AG20443 (cell line): ENCODE results near the gene BRINP3.

Experiments
- DNase-seq: peaks from one replicate; pipeline ENCODE4 v3.0.0; 2012; ENCODE audit warnings: low spot score, mixed read lengths

Gene BRINP3

GRCh38 chr1:190452272-190452848 is 25.3 kb downstream of the BRINP3 start:
- no peak for DNase-seq

GRCh38 chr1:190444464-190444863 is 33.2 kb downstream of the BRINP3 start:
- no peak for DNase-seq

GRCh38 chr1:190439447-190439846 is 38.2 kb downstream of the BRINP3 start:
- DNase-seq, result no peak

GRCh38 chr1:190436615-190437014 is 41.0 kb downstream of the BRINP3 start:
- DNase-seq, result no peak

GRCh38 chr1:190429932-190430331 is 47.7 kb downstream of the BRINP3 start:
- no peak for DNase-seq

- no peak for DNase-seq
Observed at GRCh38 chr1:190429141-190429540, 48.5 kb downstream of the BRINP3 start.

GRCh38 chr1:190416239-190416638 is 61.4 kb downstream of the BRINP3 start:
- DNase-seq, result no peak

- DNase-seq, result no peak
Observed at GRCh38 chr1:190413142-190413541, 64.5 kb downstream of the BRINP3 start.

GRCh38 chr1:190403402-190403801 is 74.3 kb downstream of the BRINP3 start:
- no peak for DNase-seq

GRCh38 chr1:190399233-190399632 is 78.4 kb downstream of the BRINP3 start:
- no peak for DNase-seq

GRCh38 chr1:190391582-190391981 is 86.1 kb downstream of the BRINP3 start:
- no peak for DNase-seq

- no peak for DNase-seq
Observed at GRCh38 chr1:190377991-190378390, 99.7 kb downstream of the BRINP3 start.

- no peak for DNase-seq
Observed at GRCh38 chr1:190377294-190377693, 100.4 kb downstream of the BRINP3 start.

- DNase-seq, result no peak
Observed at GRCh38 chr1:190376044-190376443, 101.6 kb downstream of the BRINP3 start.

GRCh38 chr1:190373705-190374336 is 103.8 kb downstream of the BRINP3 start:
- no peak for DNase-seq

GRCh38 chr1:190367200-190367599 is 110.5 kb downstream of the BRINP3 start:
- no peak for DNase-seq

GRCh38 chr1:190365283-190365682 is 112.4 kb downstream of the BRINP3 start:
- no peak for DNase-seq

- no peak for DNase-seq
Observed at GRCh38 chr1:190353538-190354101, 124.0 kb downstream of the BRINP3 start.

GRCh38 chr1:190344454-190344853 is 133.2 kb downstream of the BRINP3 start:
- DNase-seq, result no peak

GRCh38 chr1:190338829-190339228 is 138.8 kb downstream of the BRINP3 start:
- no peak for DNase-seq

GRCh38 chr1:190328871-190329270 is 148.8 kb downstream of the BRINP3 start:
- DNase-seq, result no peak

- DNase-seq, result no peak
Observed at GRCh38 chr1:190328361-190328760, 149.3 kb downstream of the BRINP3 start.

GRCh38 chr1:190327271-190327670 is 150.4 kb downstream of the BRINP3 start:
- DNase-seq, result no peak

GRCh38 chr1:190323530-190323929 is 154.1 kb downstream of the BRINP3 start:
- DNase-seq, result no peak
